AG09319 (cell line): ENCODE results near the gene ASIC2.

Source experiments
- DNase-seq: peaks from one replicate; pipeline ENCODE4 v3.0.0-alpha.2; 2010; ENCODE audit warnings: low read depth; ENCODE audit errors: extremely low read depth
- CTCF ChIP-seq: IDR thresholded peaks from 2 replicates; pipeline ENCODE4 v1.5.1; 2011; ENCODE audit warnings: low read depth, mild to moderate bottlenecking, inconsistent platforms, low read length, moderate library complexity

The ASIC2 gene

GRCh38 chr17:33016920-33017319 lies 276.2 kb downstream of the ASIC2 start:
- DNase-seq: no peak
- TF ChIP-seq CTCF: no peak

GRCh38 chr17:33015716-33016346 lies 277.3 kb downstream of the ASIC2 start:
- DNase-seq: no peak
- TF ChIP-seq CTCF: no peak

- TF ChIP-seq CTCF: no peak
- DNase-seq: no peak
Observed at GRCh38 chr17:33014751-33015150, 278.3 kb downstream of the ASIC2 start.

- DNase-seq: no peak
- no peak for TF ChIP-seq CTCF
Observed at GRCh38 chr17:33013596-33014375, 279.3 kb downstream of the ASIC2 start.

GRCh38 chr17:33012522-33013033 lies 280.5 kb downstream of the ASIC2 start:
- DNase-seq: peak; percentile 59

GRCh38 chr17:33009636-33010035 lies 283.5 kb downstream of the ASIC2 start:
- no peak for TF ChIP-seq CTCF
- DNase-seq: no peak

More at GRCh38 chr17:33012522-33013033, 280.5 kb downstream of the ASIC2 start:
- no peak for TF ChIP-seq CTCF

- TF ChIP-seq CTCF: no peak
- no peak for DNase-seq
Observed at GRCh38 chr17:33007186-33007585, 285.9 kb downstream of the ASIC2 start.
